MM.1S (cell line): ENCODE results near the gene CCDC88C.

Experiments
- EZH2 ChIP-seq: fragments of 300-600 bp; sonication (generic); optimal IDR thresholded peaks from 2 replicates; pipeline ENCODE3; 2017; ENCODE audit warnings: low read depth, mild to moderate bottlenecking, antibody characterized with exemption, low read length, mixed read lengths
- TF ChIP-seq, protein P1 (sequence below): fragments of 300-600 bp; sonication (generic); IDR thresholded peaks from 2 replicates; pipeline ENCODE4 v1.5.1; 2016; ENCODE audit warnings: antibody characterized with exemption, low read length, mixed read lengths

DNA sequence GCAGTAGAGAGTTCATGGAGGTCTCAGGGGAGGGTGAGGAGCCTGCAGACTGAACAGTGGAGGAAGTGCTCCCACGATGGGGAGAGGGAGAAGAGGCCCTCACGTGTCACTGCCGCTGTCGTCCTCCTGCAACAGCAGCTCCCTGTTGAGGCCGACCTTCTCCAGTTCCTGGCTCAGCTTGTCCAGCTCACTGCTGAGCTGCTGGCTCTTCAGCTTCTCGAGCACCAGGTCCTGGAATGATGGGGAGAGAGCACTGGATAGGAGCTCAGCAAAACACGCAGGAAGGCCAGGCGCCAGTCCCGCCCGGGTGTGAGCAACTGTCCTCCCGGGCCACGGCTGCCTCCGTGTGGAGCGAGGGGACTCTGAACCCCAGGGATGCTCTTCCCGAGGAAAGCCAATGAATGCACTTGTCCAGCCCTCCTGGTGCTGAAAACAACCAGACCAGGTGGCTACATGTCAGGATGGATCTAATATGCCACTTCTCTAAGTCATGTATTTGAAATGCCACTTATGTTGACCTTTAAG lies 107.8 kb downstream of the CCDC88C start:
- TF ChIP-seq, protein P1, sequence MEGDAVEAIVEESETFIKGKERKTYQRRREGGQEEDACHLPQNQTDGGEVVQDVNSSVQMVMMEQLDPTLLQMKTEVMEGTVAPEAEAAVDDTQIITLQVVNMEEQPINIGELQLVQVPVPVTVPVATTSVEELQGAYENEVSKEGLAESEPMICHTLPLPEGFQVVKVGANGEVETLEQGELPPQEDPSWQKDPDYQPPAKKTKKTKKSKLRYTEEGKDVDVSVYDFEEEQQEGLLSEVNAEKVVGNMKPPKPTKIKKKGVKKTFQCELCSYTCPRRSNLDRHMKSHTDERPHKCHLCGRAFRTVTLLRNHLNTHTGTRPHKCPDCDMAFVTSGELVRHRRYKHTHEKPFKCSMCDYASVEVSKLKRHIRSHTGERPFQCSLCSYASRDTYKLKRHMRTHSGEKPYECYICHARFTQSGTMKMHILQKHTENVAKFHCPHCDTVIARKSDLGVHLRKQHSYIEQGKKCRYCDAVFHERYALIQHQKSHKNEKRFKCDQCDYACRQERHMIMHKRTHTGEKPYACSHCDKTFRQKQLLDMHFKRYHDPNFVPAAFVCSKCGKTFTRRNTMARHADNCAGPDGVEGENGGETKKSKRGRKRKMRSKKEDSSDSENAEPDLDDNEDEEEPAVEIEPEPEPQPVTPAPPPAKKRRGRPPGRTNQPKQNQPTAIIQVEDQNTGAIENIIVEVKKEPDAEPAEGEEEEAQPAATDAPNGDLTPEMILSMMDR: no peak
- TF ChIP-seq EZH2: no peak
